GM23338 (cell line): ENCODE data around the gene MED13L. TPM values are rescaled to one million over a fixed set of nuclear protein-coding genes. Genes with fewer than 3 reads are reported as not detected.

Source experiments
- ATAC-seq: fragments of 200-7000 bp; cut with Tn5 transposase; 3 replicates; pipeline ENCODE4 v1.9.1; 2020
- DNase-seq: peaks from one replicate; pipeline ENCODE4 v3.0.0-alpha.2; 2015; ENCODE audit warnings: low spot score
- H2AFZ ChIP-seq: fragments of 200-600 bp; sonication (generic); 2 replicates; pipeline ENCODE4 v1.8.0; 2016; ENCODE audit warnings: antibody characterized with exemption, mild to moderate bottlenecking, moderate library complexity
- H3F3A ChIP-seq: fragments of 200-600 bp; sonication (generic); replicated peaks from 2 replicates; pipeline ENCODE4 v1.8.0; 2017; ENCODE audit warnings: antibody characterized with exemption, mixed run types, low read depth
- H3K27ac ChIP-seq: fragments of 200-600 bp; sonication (generic); 2 replicates; pipeline ENCODE4 v1.6.1; 2016; ENCODE audit warnings: low read depth
- H3K27me3 ChIP-seq: fragments of 200-600 bp; sonication (generic); 2 replicates; pipeline ENCODE4 v1.8.0; 2016; ENCODE audit warnings: mild to moderate bottlenecking, mixed run types, moderate library complexity; ENCODE audit not compliant: insufficient read depth
- H3K36me3 ChIP-seq: fragments of 200-600 bp; sonication (generic); 2 replicates; pipeline ENCODE4 v1.8.0; 2016; ENCODE audit warnings: mild to moderate bottlenecking; ENCODE audit not compliant: insufficient read depth
- H3K4me1 ChIP-seq: fragments of 200-600 bp; sonication (generic); 2 replicates; pipeline ENCODE4 v1.8.0; 2016; ENCODE audit warnings: mild to moderate bottlenecking, moderate library complexity; ENCODE audit not compliant: insufficient read depth
- H3K4me2 ChIP-seq: fragments of 200-600 bp; sonication (generic); 2 replicates; pipeline ENCODE4 v1.7.1; 2017; ENCODE audit warnings: mixed run types
- H3K4me3 ChIP-seq: fragments of 200-600 bp; sonication (generic); 2 replicates; pipeline ENCODE4 v1.6.1; 2016; ENCODE audit warnings: mixed run types
- H3K79me2 ChIP-seq: fragments of 200-600 bp; sonication (generic); replicated peaks from 2 replicates; pipeline ENCODE4 v1.8.0; 2017; ENCODE audit warnings: mild to moderate bottlenecking; ENCODE audit not compliant: insufficient read depth
- H3K9me2 ChIP-seq: fragments of 200-600 bp; sonication (generic); 2 replicates; pipeline ENCODE4 v1.8.0; 2017; ENCODE audit not compliant: insufficient read depth
- H4K20me1 ChIP-seq: fragments of 200-600 bp; sonication (generic); replicated peaks from 2 replicates; pipeline ENCODE4 v1.8.0; 2017; ENCODE audit warnings: mild to moderate bottlenecking; ENCODE audit not compliant: insufficient read depth
- H3K27ac Mint-ChIP-seq: 2 replicates; pipeline ENCODE4 v1.8.0; 2020; ENCODE audit warnings: inconsistent platforms, mild to moderate bottlenecking, moderate library complexity, mixed read lengths
- H3K27me3 Mint-ChIP-seq: 3 replicates; pipeline ENCODE4 v1.8.0; 2022; ENCODE audit warnings: low read depth, mild to moderate bottlenecking, moderate library complexity, mixed read lengths, inconsistent platforms; ENCODE audit not compliant: insufficient read depth, poor library complexity
- H3K36me3 Mint-ChIP-seq: 3 replicates; pipeline ENCODE4 v1.8.0; 2021; ENCODE audit warnings: low read depth, mild to moderate bottlenecking, inconsistent platforms, moderate library complexity, mixed read lengths
- H3K4me1 Mint-ChIP-seq: 3 replicates; pipeline ENCODE4 v1.8.0; 2020; ENCODE audit warnings: mild to moderate bottlenecking, inconsistent platforms, mixed read lengths
- H3K4me3 Mint-ChIP-seq: 3 replicates; pipeline ENCODE4 v1.8.0; 2021; ENCODE audit warnings: moderate library complexity, mild to moderate bottlenecking, inconsistent platforms, mixed read lengths
- H3K9me3 Mint-ChIP-seq: 3 replicates; pipeline ENCODE4 v1.8.0; 2020; ENCODE audit warnings: moderate library complexity, mild to moderate bottlenecking, inconsistent platforms, mixed read lengths
- EZH2 ChIP-seq: fragments of 200-600 bp; sonication (generic); IDR thresholded peaks from one replicate; pipeline ENCODE4 v1.8.0; 2017; ENCODE audit warnings: antibody characterized with exemption, mild to moderate bottlenecking, low read depth; ENCODE audit not compliant: unreplicated experiment
- EZH2phosphoT487 ChIP-seq: fragments of 200-600 bp; sonication (generic); IDR thresholded peaks from one replicate; pipeline ENCODE4 v1.8.1; 2018; ENCODE audit warnings: antibody characterized with exemption; ENCODE audit not compliant: unreplicated experiment
- STAT1 ChIP-seq: IDR thresholded peaks from one replicate; pipeline ENCODE4 v1.6.1; 2016; ENCODE audit warnings: antibody characterized with exemption; ENCODE audit not compliant: unreplicated experiment
- ZNF114 ChIP-seq: fragments of 250-450 bp; sonication (Bioruptor Pico); IDR thresholded peaks from 2 replicates; pipeline ENCODE4 v1.5.0; 2020; ENCODE audit warnings: mild to moderate bottlenecking, moderate library complexity
- ZNF331 ChIP-seq: fragments of 250-450 bp; sonication (Bioruptor Pico); IDR thresholded peaks from 2 replicates; pipeline ENCODE4 v1.5.0; 2020; ENCODE audit warnings: low read depth, mild to moderate bottlenecking, moderate library complexity
- ZNF462 ChIP-seq: fragments of 250-450 bp; sonication (Bioruptor Pico); IDR thresholded peaks from 2 replicates; pipeline ENCODE4 v1.5.0; 2020; ENCODE audit warnings: mild to moderate bottlenecking, moderate library complexity
- polyA plus RNA-seq: library from polyadenylated mRNA; unstranded; fragments of >200 nt; fragmentation: Nextera tagmentation; extraction: Ambion mirVana; gene quantifications from 2 replicates; pipeline ENCODE4 v1.2.1, GENCODE V29; 2016
- total RNA-seq: library from RNA; depleted of rRNA; stranded (reverse); fragments of >200 nt; shearing (Covaris generic); gene quantifications from 2 replicates; pipeline ENCODE4 v1.2.3, GENCODE V29; 2014

Gene MED13L
- total and polyA plus RNA-seq, 2 experiments from 2014 or later: 20.9 to 73.6 TPM

- TF ChIP-seq ZNF462 (CRISPR knock-in tag): no peak
Observed at GRCh38 chr12:116248930-116249329, 28.6 kb downstream of the MED13L start (continued).

- peaks cover 53% of the 10 kb centered on the region for H3K4me1 ChIP-seq
- Mint-ChIP-seq H3K9me3 (peaks cover 28% of the 10 kb centered on the region), H3K27ac (no peak overlapping the region; the same call in 1 of the 2 replicates), H3K4me1 (peaks cover 55% of the 10 kb centered on the region), H3K27me3 (no peaks in the 10 kb centered on the region), H3K36me3 (peaks cover 34% of the 10 kb centered on the region), H3K4me3 (no peak overlapping the region)
- no peaks in the 10 kb centered on the region for H3K27me3 ChIP-seq
- H3F3A ChIP-seq: no peaks in the 10 kb centered on the region
- H3K9me2 ChIP-seq: no peaks in the 10 kb centered on the region
- H3K4me2 ChIP-seq: peak overlapping the region; percentile 42; the same call in 1 of the 2 replicates
- DNase-seq (no peak), ATAC-seq (no peak)
- no peak overlapping the region for H3K27ac ChIP-seq
- H3K4me3 ChIP-seq: no peak overlapping the region
- peaks cover 23% of the 10 kb centered on the region; the same call in 1 of the 2 replicates for H4K20me1 ChIP-seq
- H2AFZ ChIP-seq: no peak overlapping the region
- H3K79me2 ChIP-seq: peaks cover 97% of the 10 kb centered on the region
- no peaks in the 10 kb centered on the region for H3K36me3 ChIP-seq
- TF ChIP-seq EZH2: no peak
- TF ChIP-seq ZNF462 (CRISPR knock-in tag): no peak
- no peak for TF ChIP-seq ZNF331 (CRISPR knock-in tag)
- no peak for TF ChIP-seq STAT1
- no peak for TF ChIP-seq ZNF114
- TF ChIP-seq EZH2phosphoT487: no peak
Observed at GRCh38 chr12:116248433-116248832, 29.1 kb downstream of the MED13L start.
